Epithelial cell of esophagus (primary cell): Measurements from ENCODE around the gene CENPU.

Experiments used
- DNase-seq: peaks from one replicate; pipeline ENCODE4 v3.0.0; 2010; ENCODE audit warnings: low read depth
- H3K4me3 ChIP-seq: 2 replicates; pipeline ENCODE4 v1.5.1; 2011; ENCODE audit warnings: mild to moderate bottlenecking, low read length, control low read depth
- CTCF ChIP-seq: IDR thresholded peaks from 2 replicates; pipeline ENCODE4 v1.5.1; 2011; ENCODE audit warnings: low read depth, mild to moderate bottlenecking, low read length, control low read depth, inconsistent platforms; ENCODE audit not compliant: insufficient read depth; ENCODE audit errors: missing control alignments

Gene CENPU

GRCh38 chr4:184774152-184774551, 40.3 kb upstream of the CENPU start:
- no peak for TF ChIP-seq CTCF

GRCh38 chr4:184771416-184771815, 37.5 kb upstream of the CENPU start:
- no peak for DNase-seq
- H3K4me3 ChIP-seq: no peak overlapping the region
- TF ChIP-seq CTCF: no peak

More at GRCh38 chr4:184774152-184774551, 40.3 kb upstream of the CENPU start:
- no peak overlapping the region for H3K4me3 ChIP-seq
- DNase-seq: no peak

- no peak for DNase-seq
- no peak for TF ChIP-seq CTCF
- H3K4me3 ChIP-seq: no peak overlapping the region
Measured at GRCh38 chr4:184769141-184769765, 35.4 kb upstream of the CENPU start.

- DNase-seq: no peak
- no peak for TF ChIP-seq CTCF
Measured at GRCh38 chr4:184768296-184768695, 34.4 kb upstream of the CENPU start.

GRCh38 chr4:184766446-184766845, 32.5 kb upstream of the CENPU start:
- no peak for DNase-seq
- TF ChIP-seq CTCF: no peak
- H3K4me3 ChIP-seq: no peak overlapping the region

More at GRCh38 chr4:184768296-184768695, 34.4 kb upstream of the CENPU start:
- H3K4me3 ChIP-seq: no peak overlapping the region

GRCh38 chr4:184765473-184766340, 31.8 kb upstream of the CENPU start:
- no peak for TF ChIP-seq CTCF
- H3K4me3 ChIP-seq: no peak overlapping the region
- DNase-seq: peak; percentile 8

- TF ChIP-seq CTCF: no peak
- no peak for DNase-seq
Measured at GRCh38 chr4:184764601-184765000, 30.7 kb upstream of the CENPU start.

More at GRCh38 chr4:184764601-184765000, 30.7 kb upstream of the CENPU start:
- no peak overlapping the region for H3K4me3 ChIP-seq
